ENCODE results near the gene ZDHHC20.

Gene ZDHHC20

DNA sequence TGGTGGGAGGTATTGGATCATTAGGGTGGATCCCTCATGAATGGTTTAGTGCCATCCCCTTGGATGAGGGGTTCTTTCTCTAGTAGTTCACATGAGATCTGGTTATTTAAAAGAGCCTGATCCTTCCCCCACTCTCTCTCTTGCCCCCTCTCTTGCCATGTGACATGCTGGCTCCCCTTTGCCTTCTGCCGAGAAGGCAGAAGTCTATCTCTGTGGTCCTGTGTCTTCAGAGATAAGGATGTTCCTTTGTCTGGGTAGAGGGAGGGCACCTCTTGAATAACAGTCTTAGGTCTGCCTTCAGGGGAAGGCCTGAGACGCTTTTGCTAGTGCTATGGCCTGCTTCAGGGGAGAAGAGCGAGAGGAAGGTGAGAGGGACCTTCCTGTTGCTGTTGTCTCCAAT is 2.0 kb upstream of the ZDHHC20 start:
- TF ChIP-seq, protein P1, sequence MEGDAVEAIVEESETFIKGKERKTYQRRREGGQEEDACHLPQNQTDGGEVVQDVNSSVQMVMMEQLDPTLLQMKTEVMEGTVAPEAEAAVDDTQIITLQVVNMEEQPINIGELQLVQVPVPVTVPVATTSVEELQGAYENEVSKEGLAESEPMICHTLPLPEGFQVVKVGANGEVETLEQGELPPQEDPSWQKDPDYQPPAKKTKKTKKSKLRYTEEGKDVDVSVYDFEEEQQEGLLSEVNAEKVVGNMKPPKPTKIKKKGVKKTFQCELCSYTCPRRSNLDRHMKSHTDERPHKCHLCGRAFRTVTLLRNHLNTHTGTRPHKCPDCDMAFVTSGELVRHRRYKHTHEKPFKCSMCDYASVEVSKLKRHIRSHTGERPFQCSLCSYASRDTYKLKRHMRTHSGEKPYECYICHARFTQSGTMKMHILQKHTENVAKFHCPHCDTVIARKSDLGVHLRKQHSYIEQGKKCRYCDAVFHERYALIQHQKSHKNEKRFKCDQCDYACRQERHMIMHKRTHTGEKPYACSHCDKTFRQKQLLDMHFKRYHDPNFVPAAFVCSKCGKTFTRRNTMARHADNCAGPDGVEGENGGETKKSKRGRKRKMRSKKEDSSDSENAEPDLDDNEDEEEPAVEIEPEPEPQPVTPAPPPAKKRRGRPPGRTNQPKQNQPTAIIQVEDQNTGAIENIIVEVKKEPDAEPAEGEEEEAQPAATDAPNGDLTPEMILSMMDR (conservative IDR thresholded peaks at IDR 0.05), result no peak
- H3K27ac ChIP-seq, result no peak overlapping the region

DNA sequence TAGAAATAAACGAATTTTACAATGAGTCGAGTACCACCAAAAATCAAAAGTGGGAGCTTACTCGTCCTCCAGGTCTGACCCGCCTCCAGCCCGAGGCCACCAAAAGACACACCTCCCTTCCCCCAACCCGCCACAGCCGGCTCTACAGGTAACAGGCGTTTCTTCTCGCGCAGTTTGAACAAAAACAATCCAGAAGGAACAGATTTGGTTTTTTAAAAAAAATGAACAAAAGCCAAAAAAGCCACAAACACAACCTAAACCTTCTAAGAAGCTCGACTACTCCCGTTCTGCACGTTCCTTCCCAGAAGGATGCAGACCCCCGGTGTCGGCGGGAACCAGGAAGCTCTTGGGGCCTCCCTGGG is 671 bp downstream of the ZDHHC20 start:
- TF ChIP-seq, protein P1 (conservative IDR thresholded peaks at IDR 0.05), result no peak
- H3K27ac ChIP-seq, result peak overlapping the region; percentile 95

DNA sequence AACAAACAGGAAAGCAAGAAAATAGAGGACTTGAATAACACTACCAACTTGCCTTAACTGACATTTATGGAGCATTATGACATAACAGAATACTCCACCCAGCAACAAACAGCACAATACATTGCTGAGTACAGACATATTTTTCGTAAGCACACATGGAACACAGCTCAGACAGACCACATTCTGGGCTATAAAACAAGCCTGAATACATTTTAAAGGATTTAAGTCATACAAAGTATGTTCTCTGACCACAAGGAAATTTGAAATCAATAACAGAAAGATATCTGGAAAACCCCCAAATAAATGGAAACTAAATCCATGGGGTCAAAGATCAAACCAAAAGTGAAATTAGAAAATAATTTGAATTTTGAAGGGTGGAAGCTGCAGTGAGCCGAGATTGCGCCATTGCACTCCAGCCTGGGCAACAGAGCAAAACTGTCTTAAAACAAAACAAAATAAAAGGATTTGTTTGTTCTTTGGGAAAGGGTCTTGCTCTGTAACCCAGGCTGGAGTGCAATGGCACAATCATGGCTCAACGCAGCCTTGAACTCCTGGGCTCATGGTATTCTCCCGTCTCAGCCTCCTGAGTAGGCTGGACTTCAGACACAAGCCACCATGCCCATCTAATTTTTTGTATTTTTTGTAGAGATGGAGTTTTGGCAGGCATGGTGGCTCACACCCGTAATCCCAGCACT is 5.6 kb downstream of the ZDHHC20 start:
- TF ChIP-seq, protein P1 (conservative IDR thresholded peaks at IDR 0.05), result no peak
- no peak overlapping the region for H3K27ac ChIP-seq

DNA sequence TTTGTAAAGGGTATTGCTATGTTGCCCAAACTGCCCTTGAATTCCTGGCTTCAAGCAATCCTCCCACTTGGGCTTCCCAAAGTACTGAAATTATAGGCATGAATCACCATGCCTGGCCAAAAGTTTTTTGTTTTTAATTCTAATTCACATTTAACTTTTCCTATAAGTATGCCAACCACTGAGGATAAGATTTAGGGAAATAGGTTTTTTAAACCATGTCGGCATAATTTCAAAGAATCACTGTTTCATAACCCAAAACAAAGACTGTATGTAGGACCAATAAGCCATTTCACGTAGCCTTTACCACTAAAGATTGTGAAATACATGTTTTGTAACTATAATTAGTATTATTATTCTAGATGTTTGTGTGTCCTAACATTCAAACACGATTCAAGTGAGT is 8.2 kb downstream of the ZDHHC20 start:
- no peak overlapping the region for H3K27ac ChIP-seq
- TF ChIP-seq, protein P1 (conservative IDR thresholded peaks at IDR 0.05), result no peak

DNA sequence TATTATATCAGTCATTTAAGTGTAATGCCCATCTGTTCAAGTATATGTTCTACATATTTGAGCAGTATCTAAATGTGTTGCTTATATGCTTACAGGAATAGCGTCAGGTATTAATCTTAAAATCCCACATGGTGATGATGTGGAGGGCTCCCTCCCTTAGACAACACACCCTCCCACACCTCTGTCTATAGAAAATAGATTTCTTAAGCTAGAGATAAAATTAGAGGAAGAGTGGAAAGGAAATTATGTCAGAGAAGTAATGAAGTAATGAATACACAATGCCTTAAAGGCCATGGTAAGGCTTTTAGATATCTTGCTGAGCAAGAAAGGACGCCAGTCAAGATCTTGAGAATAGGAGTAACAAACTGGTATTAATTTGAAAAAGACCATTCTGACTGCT is 12.4 kb downstream of the ZDHHC20 start:
- H3K27ac ChIP-seq, result no peak overlapping the region
- TF ChIP-seq, protein P1 (conservative IDR thresholded peaks at IDR 0.05), result no peak

DNA sequence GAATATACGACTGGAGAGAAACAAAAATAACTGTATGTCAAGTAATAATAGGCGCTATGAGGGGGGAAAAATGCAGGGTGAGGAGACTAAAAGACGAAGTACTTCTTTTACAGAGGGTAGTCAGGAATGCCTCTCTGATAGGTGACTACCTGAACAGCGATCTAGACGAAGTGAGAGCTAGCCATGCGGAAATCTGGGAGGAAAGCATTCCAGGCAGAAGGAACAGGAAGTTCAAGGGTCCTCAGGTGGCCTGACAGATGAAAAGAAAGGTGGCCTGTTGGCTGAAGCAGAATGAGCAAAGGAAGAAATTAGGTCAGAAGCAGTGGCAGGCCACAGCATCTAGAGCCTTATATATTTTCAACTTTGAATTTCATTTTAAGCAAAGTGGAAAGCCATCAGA is 13.3 kb downstream of the ZDHHC20 start:
- H3K27ac ChIP-seq, result no peak overlapping the region
- TF ChIP-seq, protein P1 (conservative IDR thresholded peaks at IDR 0.05), result no peak

DNA sequence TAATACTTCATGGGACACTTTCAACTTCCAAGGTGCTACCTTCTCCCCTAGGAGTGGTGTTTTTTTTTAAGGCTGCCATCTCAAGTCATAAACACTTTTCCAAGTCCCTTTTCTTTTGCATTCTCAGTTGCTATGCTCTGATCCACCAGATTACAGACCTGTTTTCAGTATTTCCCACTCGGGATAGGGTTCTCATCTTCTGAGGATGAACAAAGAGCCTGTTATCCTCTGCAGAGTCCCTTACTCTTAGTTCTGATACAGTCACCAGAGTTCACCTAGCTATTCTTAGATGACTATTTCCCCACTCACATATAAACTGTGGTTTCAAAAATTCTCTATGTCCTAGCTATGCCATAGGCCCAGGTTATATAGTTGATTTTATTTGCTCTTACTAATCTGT is 15.9 kb downstream of the ZDHHC20 start:
- no peak overlapping the region for H3K27ac ChIP-seq
- TF ChIP-seq, protein P1 (conservative IDR thresholded peaks at IDR 0.05), result no peak
